K562 (cell line): ENCODE results near the gene OR2H2. TPM values are rescaled to one million over a fixed set of nuclear protein-coding genes. Genes with fewer than 3 reads are reported as not detected.

Experiments
- DIDO1 ChIP-seq: fragments of 450-650 bp; IDR thresholded peaks from 2 replicates; pipeline ENCODE4 v1.6.1; 2016; ENCODE audit warnings: low read depth, missing biosample characterization, missing genetic modification characterization
- LCOR ChIP-seq: sonication (generic); formaldehyde crosslinking; IDR thresholded peaks from 2 replicates; pipeline ENCODE4 v1.8.0; 2022; ENCODE audit warnings: mild to moderate bottlenecking, missing genetic modification reagents
- SMARCA5 ChIP-seq: fragments of 450-650 bp; IDR thresholded peaks from 2 replicates; pipeline ENCODE4 v1.6.1; 2016
- SP2 ChIP-seq: IDR thresholded peaks from 2 replicates; pipeline ENCODE4 v1.6.1; 2011; ENCODE audit warnings: mild to moderate bottlenecking, low read depth, low read length, moderate library complexity; ENCODE audit not compliant: poor library complexity, severe bottlenecking; ENCODE audit errors: extremely low read depth
- ZNF197 ChIP-seq: fragments of 200-800 bp; sonication (Bioruptor generic); IDR thresholded peaks from 2 replicates; pipeline ENCODE4 v1.6.1; 2016; ENCODE audit warnings: low read depth, missing genetic modification characterization, missing compliant biosample characterization
- polyA plus RNA-seq, 8 experiments: library from polyadenylated mRNA; depleted of rRNA in 4 of 8; stranded (reverse) in 5 of 8; unstranded in 3 of 8; fragments of >200 nt; fragmentation: Nextera tagmentation in 2 of 8; fragmentation: Illumina TruSeq in 1 of 8; extraction: Ambion mirVana in 2 of 8; extraction: Trizol in 1 of 8; gene quantifications; 2 replicates each; pipeline versions ENCODE4 v1.2.1 to v1.2.3, GENCODE V29; 2011 to 2014; ENCODE audit warnings: inconsistent platforms in 1 of 8, missing spikeins in 1 of 8
- total RNA-seq, 7 experiments: library from RNA; depleted of rRNA in 6 of 7; stranded (reverse); fragments of >200 nt in 6 of 7; fragmentation: Illumina TruSeq in 2 of 7; extraction: Trizol in 2 of 7; gene quantifications; 2 replicates each; pipeline versions ENCODE4 v1.2.1 to v1.2.3, GENCODE V29; 2011 to 2021; ENCODE audit warnings: low replicate concordance in 1 of 7
- TF ChIP-seq, protein P1 (sequence below): fragments of 250-450 bp; sonication (Bioruptor Pico); IDR thresholded peaks from 2 replicates; pipeline ENCODE4 v1.4.0; 2020; ENCODE audit warnings: mild to moderate bottlenecking, moderate library complexity
- TF ChIP-seq, protein P2 (sequence below): fragments of 450-650 bp; IDR thresholded peaks from 2 replicates; pipeline ENCODE4 v1.6.1; 2016; ENCODE audit warnings: low read depth, mild to moderate bottlenecking, moderate library complexity
- TF ChIP-seq, protein P3 (sequence below): fragments of 250-450 bp; sonication (Bioruptor Pico); IDR thresholded peaks from 2 replicates; pipeline ENCODE4 v1.4.0; 2020; ENCODE audit warnings: mild to moderate bottlenecking, moderate library complexity, borderline replicate concordance
- TF ChIP-seq, protein P4 (sequence below): IDR thresholded peaks from 2 replicates; pipeline ENCODE4 v1.6.1; 2011; ENCODE audit warnings: borderline replicate concordance, low read depth, mild to moderate bottlenecking, moderate library complexity, low read length; ENCODE audit not compliant: insufficient read depth, poor library complexity, severe bottlenecking

OR2H2 gene
- total and polyA plus RNA-seq, 9 of the 15 experiments (the other 6 are each of a cell fraction or from before 2014, with no cell fraction given) = not detected

DNA sequence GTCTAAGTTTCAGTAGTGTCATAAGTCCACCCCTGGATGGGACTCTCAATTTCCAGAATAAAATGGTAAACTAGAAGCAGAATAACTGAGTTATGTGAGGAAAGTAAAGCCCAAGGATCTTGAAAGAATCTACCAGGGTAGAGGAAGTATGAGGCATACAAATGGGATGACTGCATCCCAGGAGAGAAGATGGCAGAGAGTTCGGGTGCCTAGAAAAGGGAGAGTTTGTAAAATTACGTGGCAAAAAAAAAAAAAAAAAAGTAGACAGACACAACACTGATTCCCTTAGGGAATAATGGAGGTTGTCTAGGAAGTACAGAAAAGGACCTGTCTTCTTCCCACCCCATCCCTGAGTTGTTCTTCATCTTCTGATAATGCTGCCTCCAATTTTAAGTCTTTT lies 44.6 kb downstream of the OR2H2 start (continued):
- TF ChIP-seq, protein P1, sequence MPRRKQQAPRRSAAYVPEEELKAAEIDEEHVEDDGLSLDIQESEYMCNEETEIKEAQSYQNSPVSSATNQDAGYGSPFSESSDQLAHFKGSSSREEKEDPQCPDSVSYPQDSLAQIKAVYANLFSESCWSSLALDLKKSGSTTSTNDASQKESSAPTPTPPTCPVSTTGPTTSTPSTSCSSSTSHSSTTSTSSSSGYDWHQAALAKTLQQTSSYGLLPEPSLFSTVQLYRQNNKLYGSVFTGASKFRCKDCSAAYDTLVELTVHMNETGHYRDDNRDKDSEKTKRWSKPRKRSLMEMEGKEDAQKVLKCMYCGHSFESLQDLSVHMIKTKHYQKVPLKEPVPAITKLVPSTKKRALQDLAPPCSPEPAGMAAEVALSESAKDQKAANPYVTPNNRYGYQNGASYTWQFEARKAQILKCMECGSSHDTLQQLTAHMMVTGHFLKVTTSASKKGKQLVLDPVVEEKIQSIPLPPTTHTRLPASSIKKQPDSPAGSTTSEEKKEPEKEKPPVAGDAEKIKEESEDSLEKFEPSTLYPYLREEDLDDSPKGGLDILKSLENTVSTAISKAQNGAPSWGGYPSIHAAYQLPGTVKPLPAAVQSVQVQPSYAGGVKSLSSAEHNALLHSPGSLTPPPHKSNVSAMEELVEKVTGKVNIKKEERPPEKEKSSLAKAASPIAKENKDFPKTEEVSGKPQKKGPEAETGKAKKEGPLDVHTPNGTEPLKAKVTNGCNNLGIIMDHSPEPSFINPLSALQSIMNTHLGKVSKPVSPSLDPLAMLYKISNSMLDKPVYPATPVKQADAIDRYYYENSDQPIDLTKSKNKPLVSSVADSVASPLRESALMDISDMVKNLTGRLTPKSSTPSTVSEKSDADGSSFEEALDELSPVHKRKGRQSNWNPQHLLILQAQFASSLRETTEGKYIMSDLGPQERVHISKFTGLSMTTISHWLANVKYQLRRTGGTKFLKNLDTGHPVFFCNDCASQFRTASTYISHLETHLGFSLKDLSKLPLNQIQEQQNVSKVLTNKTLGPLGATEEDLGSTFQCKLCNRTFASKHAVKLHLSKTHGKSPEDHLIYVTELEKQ (CRISPR knock-in tag) = no peak
- TF ChIP-seq, protein P2, sequence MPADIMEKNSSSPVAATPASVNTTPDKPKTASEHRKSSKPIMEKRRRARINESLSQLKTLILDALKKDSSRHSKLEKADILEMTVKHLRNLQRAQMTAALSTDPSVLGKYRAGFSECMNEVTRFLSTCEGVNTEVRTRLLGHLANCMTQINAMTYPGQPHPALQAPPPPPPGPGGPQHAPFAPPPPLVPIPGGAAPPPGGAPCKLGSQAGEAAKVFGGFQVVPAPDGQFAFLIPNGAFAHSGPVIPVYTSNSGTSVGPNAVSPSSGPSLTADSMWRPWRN = no peak
- TF ChIP-seq SP2 (no peak), SMARCA5 (no peak), DIDO1 (no peak), LCOR (CRISPR knock-in tag) (no peak), ZNF197 (CRISPR knock-in tag) (no peak)
- TF ChIP-seq, protein P3, sequence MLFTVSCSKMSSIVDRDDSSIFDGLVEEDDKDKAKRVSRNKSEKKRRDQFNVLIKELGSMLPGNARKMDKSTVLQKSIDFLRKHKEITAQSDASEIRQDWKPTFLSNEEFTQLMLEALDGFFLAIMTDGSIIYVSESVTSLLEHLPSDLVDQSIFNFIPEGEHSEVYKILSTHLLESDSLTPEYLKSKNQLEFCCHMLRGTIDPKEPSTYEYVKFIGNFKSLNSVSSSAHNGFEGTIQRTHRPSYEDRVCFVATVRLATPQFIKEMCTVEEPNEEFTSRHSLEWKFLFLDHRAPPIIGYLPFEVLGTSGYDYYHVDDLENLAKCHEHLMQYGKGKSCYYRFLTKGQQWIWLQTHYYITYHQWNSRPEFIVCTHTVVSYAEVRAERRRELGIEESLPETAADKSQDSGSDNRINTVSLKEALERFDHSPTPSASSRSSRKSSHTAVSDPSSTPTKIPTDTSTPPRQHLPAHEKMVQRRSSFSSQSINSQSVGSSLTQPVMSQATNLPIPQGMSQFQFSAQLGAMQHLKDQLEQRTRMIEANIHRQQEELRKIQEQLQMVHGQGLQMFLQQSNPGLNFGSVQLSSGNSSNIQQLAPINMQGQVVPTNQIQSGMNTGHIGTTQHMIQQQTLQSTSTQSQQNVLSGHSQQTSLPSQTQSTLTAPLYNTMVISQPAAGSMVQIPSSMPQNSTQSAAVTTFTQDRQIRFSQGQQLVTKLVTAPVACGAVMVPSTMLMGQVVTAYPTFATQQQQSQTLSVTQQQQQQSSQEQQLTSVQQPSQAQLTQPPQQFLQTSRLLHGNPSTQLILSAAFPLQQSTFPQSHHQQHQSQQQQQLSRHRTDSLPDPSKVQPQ (CRISPR knock-in tag) = no peak
- TF ChIP-seq, protein P4, sequence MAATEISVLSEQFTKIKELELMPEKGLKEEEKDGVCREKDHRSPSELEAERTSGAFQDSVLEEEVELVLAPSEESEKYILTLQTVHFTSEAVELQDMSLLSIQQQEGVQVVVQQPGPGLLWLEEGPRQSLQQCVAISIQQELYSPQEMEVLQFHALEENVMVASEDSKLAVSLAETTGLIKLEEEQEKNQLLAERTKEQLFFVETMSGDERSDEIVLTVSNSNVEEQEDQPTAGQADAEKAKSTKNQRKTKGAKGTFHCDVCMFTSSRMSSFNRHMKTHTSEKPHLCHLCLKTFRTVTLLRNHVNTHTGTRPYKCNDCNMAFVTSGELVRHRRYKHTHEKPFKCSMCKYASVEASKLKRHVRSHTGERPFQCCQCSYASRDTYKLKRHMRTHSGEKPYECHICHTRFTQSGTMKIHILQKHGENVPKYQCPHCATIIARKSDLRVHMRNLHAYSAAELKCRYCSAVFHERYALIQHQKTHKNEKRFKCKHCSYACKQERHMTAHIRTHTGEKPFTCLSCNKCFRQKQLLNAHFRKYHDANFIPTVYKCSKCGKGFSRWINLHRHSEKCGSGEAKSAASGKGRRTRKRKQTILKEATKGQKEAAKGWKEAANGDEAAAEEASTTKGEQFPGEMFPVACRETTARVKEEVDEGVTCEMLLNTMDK = no peak
